ENCODE results near the gene ELP1. TPM values are rescaled to one million over a fixed set of nuclear protein-coding genes. Genes with fewer than 3 reads are reported as not detected.

The ELP1 gene
- total and polyA plus RNA-seq, 12 donors, result 11.7 to 31.7 (median 23.7) TPM

DNA sequence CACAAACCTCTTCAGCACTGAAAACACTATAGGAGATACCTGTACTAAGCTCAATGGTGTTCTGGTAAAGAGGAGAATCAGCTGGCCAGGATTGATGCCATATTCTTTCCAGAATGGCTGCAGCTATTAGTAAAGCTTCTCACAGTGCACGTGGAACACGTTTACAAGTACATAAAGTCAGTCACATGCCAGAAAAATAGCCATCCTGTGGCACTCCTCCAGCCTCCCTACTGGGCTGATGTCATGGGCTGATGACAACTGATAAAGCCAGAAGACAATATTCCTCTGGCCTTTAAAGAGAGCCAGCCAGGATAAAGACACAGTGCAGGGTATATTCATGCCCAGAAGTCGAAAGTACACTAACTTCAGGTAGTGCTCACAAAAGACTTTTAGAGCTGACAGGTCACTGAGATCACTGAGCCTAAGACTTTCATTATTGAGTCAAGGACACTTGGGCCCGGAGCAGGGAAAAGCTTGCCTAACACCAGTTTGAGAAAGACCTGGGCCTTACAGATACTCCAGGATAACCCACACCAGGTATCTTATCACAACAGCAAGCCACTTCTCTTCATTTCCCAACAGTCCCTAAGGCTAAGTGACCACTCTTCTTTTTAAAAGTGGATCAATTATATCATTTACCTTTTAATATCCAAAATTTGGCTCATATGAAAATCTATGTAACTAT lies 29.7 kb upstream of the ELP1 start:
- H3K9me3 ChIP-seq, result no peaks in the 10 kb centered on the region
- TF ChIP-seq, protein P1, sequence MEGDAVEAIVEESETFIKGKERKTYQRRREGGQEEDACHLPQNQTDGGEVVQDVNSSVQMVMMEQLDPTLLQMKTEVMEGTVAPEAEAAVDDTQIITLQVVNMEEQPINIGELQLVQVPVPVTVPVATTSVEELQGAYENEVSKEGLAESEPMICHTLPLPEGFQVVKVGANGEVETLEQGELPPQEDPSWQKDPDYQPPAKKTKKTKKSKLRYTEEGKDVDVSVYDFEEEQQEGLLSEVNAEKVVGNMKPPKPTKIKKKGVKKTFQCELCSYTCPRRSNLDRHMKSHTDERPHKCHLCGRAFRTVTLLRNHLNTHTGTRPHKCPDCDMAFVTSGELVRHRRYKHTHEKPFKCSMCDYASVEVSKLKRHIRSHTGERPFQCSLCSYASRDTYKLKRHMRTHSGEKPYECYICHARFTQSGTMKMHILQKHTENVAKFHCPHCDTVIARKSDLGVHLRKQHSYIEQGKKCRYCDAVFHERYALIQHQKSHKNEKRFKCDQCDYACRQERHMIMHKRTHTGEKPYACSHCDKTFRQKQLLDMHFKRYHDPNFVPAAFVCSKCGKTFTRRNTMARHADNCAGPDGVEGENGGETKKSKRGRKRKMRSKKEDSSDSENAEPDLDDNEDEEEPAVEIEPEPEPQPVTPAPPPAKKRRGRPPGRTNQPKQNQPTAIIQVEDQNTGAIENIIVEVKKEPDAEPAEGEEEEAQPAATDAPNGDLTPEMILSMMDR (IDR thresholded peaks at IDR 0.05), result no peak
- H3K4me3 ChIP-seq, result no peak overlapping the region
- ATAC-seq, result peak in 7 of 8 donors; percentile 44 to 78 (median 68)
- H3K4me1 ChIP-seq, result peaks cover 0 to 54% (median 22%) of the 10 kb centered on the region in 9 donors
- H3K27me3 ChIP-seq, result no peaks in the 10 kb centered on the region
- intact Hi-C loops (cut with DNase I), result loop anchor here in 2 of 10 donors (10.0 kb wide), 2 partner anchors 49 to 51 kb away; partner anchors contain the start of gene CTNNAL1 (in 1 of the 2)
- H3K36me3 ChIP-seq, result peaks cover 0 to 67% (median 0%) of the 10 kb centered on the region in 9 donors
- WGBS, 2 donors, result 25 to 40% methylated on average over 4 of the region's 4 CpGs
- peak overlapping the region in 8 of 10 donors; percentile 16 to 69 (median 46) for H3K27ac ChIP-seq
- DNase-seq, result peak in 1 of 2 donors; percentile 23

DNA sequence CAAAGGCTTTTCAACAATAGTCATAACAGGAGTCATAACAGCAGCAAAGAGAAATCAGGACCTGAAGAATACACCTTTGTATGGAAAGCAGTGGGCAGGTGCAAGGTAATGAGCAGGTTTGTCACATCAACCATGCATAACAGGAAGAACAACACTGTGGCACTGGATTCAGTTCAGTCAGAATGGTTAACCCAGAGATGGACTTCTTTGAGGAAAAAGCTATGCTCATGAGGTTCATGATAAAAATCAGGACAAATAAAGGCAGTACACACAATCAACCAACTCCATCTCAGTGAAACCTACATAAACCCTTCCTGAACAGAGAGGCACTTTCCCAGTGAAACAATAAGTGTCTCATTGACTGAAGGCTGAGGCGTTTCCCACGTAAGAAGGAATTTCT lies 27.2 kb upstream of the ELP1 start:
- intact Hi-C loops (cut with DNase I), result loop anchor here in 2 of 10 donors (10.0 kb wide), 2 partner anchors 46 to 54 kb away; partner anchors contain the start of gene CTNNAL1 (in 1 of the 2)
- DNase-seq (no peak), ATAC-seq (no peak)
- Histone ChIP-seq H3K27ac (peak overlapping the region in 2 of 10 donors; percentile 9 to 25), H3K4me1 (peaks cover 0 to 34% (median 12%) of the 10 kb centered on the region in 9 donors), H3K9me3 (no peaks in the 10 kb centered on the region), H3K36me3 (peaks cover 0 to 52% (median 0%) of the 10 kb centered on the region in 9 donors), H3K4me3 (no peak overlapping the region), H3K27me3 (no peaks in the 10 kb centered on the region)
- TF ChIP-seq, protein P1 (IDR thresholded peaks at IDR 0.05), result no peak
- WGBS, 2 donors, result 86 to 88% methylated on average over 2 of the region's 2 CpGs

DNA sequence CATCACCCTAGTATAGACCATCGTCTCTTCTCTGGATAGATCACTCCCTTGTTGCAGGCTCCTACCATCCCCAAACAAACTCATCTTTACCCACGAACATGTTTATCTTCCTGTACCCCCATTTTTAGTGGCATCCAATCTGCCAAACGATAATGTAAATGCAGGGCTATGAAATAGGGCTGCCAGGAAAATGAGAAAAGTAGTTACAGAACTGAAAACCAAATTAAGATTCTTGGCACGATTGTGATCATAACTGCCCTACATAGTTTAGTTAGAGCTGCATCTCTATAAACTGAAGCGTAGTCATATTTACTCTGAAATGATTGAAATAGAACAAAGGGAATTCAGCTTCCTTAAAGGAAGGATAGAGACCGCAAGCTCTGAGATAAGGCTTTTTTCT lies 26.4 kb upstream of the ELP1 start:
- WGBS, 2 donors, result 66 to 68% methylated on average over 6 of the region's 6 CpGs
- H3K4me3 ChIP-seq, result no peak overlapping the region
- intact Hi-C loops (cut with DNase I), result loop anchor here in 2 of 10 donors (10.0 kb wide), 2 partner anchors 46 to 54 kb away; partner anchors contain the start of gene CTNNAL1 (in 1 of the 2)

DNA sequence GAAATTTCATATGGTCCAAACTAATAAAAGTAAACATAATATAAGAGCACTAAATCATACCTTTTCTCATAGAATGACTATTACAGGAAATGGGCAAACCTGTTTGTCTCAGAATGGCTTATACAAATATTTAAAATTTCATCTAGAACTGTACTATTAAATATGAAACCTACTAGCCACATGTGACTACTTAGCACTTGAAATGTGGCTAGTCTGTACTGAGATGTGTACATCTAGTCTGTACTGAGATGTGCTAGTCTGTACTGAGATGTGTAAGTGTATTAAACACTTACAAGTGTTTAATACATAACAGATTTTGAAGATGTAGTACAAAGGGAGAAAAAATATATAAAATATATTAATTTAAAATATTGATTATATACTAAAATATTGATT lies 22.7 kb upstream of the ELP1 start:
- intact Hi-C loops (cut with DNase I), result loop anchor here in 1 of 10 donors (10.0 kb wide), 1 partner anchor 72 kb away; no protein-coding TSS in a partner anchor

More for the DNA sequence above, 26.4 kb upstream of the ELP1 start:
- DNase-seq (no peak), ATAC-seq (no peak)
- Histone ChIP-seq H3K4me1 (peaks cover 0 to 37% (median 14%) of the 10 kb centered on the region in 9 donors), H3K27me3 (no peaks in the 10 kb centered on the region), H3K27ac (no peak overlapping the region), H3K9me3 (no peaks in the 10 kb centered on the region), H3K36me3 (peaks cover 0 to 44% (median 0%) of the 10 kb centered on the region in 9 donors)
- TF ChIP-seq, protein P1 (IDR thresholded peaks at IDR 0.05), result no peak

More for the DNA sequence above, 22.7 kb upstream of the ELP1 start:
- H3K4me3 ChIP-seq, result no peak overlapping the region
- H3K27ac ChIP-seq, result peak overlapping the region in 1 of 10 donors; percentile 8
- DNase-seq (no peak), ATAC-seq (no peak)
- TF ChIP-seq, protein P1 (IDR thresholded peaks at IDR 0.05), result no peak
- H3K4me1 ChIP-seq, result peaks cover 0 to 41% (median 13%) of the 10 kb centered on the region in 9 donors
- H3K36me3 ChIP-seq, result peaks cover 0 to 18% (median 0%) of the 10 kb centered on the region in 9 donors
- H3K9me3 ChIP-seq, result no peaks in the 10 kb centered on the region
- no peaks in the 10 kb centered on the region for H3K27me3 ChIP-seq
